Fibroblast of skin of back (primary cell): ENCODE data around the gene SUMF2.
A peak's percentile ranks its signal among the peaks of the same experiment; 100 is the strongest.
"Not testable (repeated sequence)": the region's sequence is repeated elsewhere in the genome, so short reads cannot be mapped to it uniquely, and the experiment has no call there.

Source experiments
- DNase-seq: peaks from one replicate; pipeline ENCODE4 v3.0.0-alpha.2; 2013

The SUMF2 gene

GRCh38 chr7:56063500-56063881 is 595 bp upstream of the SUMF2 start:
- no peak for DNase-seq

- not testable (repeated sequence) for DNase-seq
Measured at GRCh38 chr7:56066376-56066775, 2.3 kb downstream of the SUMF2 start.

- DNase-seq: peak; percentile 78
Measured at GRCh38 chr7:56074371-56074791, 10.3 kb downstream of the SUMF2 start.

- no peak for DNase-seq
Measured at GRCh38 chr7:56077681-56078080, 13.6 kb downstream of the SUMF2 start.

- no peak for DNase-seq
Measured at GRCh38 chr7:56078196-56078595, 14.1 kb downstream of the SUMF2 start.

GRCh38 chr7:56079450-56080185 is 15.5 kb downstream of the SUMF2 start:
- peak; percentile 38 for DNase-seq

- DNase-seq: not testable (repeated sequence)
Measured at GRCh38 chr7:56080726-56081435, 16.8 kb downstream of the SUMF2 start.

GRCh38 chr7:56081626-56082340 is 17.7 kb downstream of the SUMF2 start:
- no peak for DNase-seq

GRCh38 chr7:56083150-56083785 is 19.2 kb downstream of the SUMF2 start:
- no peak for DNase-seq

- no peak for DNase-seq
Measured at GRCh38 chr7:56086761-56087160, 22.7 kb downstream of the SUMF2 start.

- no peak for DNase-seq
Measured at GRCh38 chr7:56087445-56087844, 23.4 kb downstream of the SUMF2 start.

GRCh38 chr7:56091591-56091990 is 27.5 kb downstream of the SUMF2 start:
- DNase-seq: no peak

GRCh38 chr7:56092388-56092787 is 28.3 kb downstream of the SUMF2 start:
- DNase-seq: not testable (repeated sequence)

GRCh38 chr7:56092789-56093531 is 28.9 kb downstream of the SUMF2 start, which contains the start of gene PHKG1:
PHKG1 (minus strand) TSS chr7:56092952; CDS start chr7:56088941, 4,011 bp downstream.
- DNase-seq: peak; percentile 76

GRCh38 chr7:56097700-56098099 is 33.6 kb downstream of the SUMF2 start:
- DNase-seq: peak; percentile 68

GRCh38 chr7:56098187-56099008 is 34.3 kb downstream of the SUMF2 start:
- DNase-seq: not testable (repeated sequence)

- DNase-seq: no peak
Measured at GRCh38 chr7:56099653-56100052, 35.6 kb downstream of the SUMF2 start.

- DNase-seq: not testable (repeated sequence)
Measured at GRCh38 chr7:56104138-56104537, 40.1 kb downstream of the SUMF2 start.

GRCh38 chr7:56105508-56105907 is 41.4 kb downstream of the SUMF2 start:
- DNase-seq: peak; percentile 79

- DNase-seq: peak; percentile 99
Measured at GRCh38 chr7:56106108-56107073, 42.3 kb downstream of the SUMF2 start, which contains the start of gene CHCHD2. CHCHD2 (minus strand) TSS chr7:56106476; CDS start chr7:56106413, 63 bp downstream.
